ENCODE results near the gene NAB2. TPM values are rescaled to one million over a fixed set of nuclear protein-coding genes. Genes with fewer than 3 reads are reported as not detected.

NAB2 gene
- total and polyA plus RNA-seq, 2 experiments from 2014 or later = 21.6 to 107 TPM

DNA sequence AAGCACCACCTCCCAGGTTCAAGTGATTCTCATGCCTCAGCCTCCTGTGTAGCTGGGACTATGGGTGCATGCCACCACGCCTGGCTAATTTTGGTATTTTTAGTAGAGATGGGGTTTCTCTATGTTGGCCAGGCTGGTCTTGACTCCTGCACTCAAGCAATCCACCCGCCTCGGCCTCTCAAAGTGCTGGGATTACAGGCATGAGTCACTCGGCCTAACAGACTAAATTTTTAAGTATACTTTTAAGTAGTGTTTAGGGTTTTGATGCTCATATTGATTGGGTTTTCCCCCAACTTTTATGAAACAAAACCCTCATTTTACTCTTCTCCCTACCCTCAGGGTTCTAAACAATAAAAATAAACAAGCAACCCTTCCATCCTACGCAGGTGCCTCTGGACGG is 44.4 kb upstream of the NAB2 start:
- H3K79me2 ChIP-seq (ENCODE audit: insufficient read depth) = no peaks in the 10 kb centered on the region
- H3F3A ChIP-seq (ENCODE audit: insufficient read depth) = no peaks in the 10 kb centered on the region
- no peak overlapping the region for H3K4me2 ChIP-seq (ENCODE audit: unreplicated experiment)
- 79 to 83% methylated on average over 6 of the region's 6 CpGs for WGBS, 2 experiments (ENCODE audit: low coverage in 1 of 2, low lambda C conversion rate in 2 of 2, missing lambda C conversion rate in 2 of 2)
- H3K4me3 ChIP-seq = no peak overlapping the region
- TF ChIP-seq EZH2 (IDR thresholded peaks at IDR 0.05; ENCODE audit: insufficient read depth, poor library complexity, severe bottlenecking) (no peak), EZH2phosphoT487 (IDR thresholded peaks at IDR 0.05; ENCODE audit: insufficient read depth, low read depth) (no peak)
- peaks cover 36% of the 10 kb centered on the region for H3K27me3 ChIP-seq (replicated peaks; ENCODE audit: insufficient read depth)
- no peak overlapping the region for H3K27ac ChIP-seq
- no peaks in the 10 kb centered on the region for H4K20me1 ChIP-seq (ENCODE audit: insufficient read depth)
- H3K36me3 ChIP-seq (ENCODE audit: low read depth) = no peaks in the 10 kb centered on the region
- H3K9me3 ChIP-seq (ENCODE audit: low read depth) = no peaks in the 10 kb centered on the region
- no peak overlapping the region for H2AFZ ChIP-seq
- in situ Hi-C loops (cut with MboI) = no loop called here
- no peak overlapping the region for H3K9ac ChIP-seq
- H3K9me2 ChIP-seq (ENCODE audit: insufficient read depth) = no peaks in the 10 kb centered on the region
- DNase-seq = no peak
- H3K4me1 ChIP-seq (ENCODE audit: insufficient read depth) = 0 out of 2 replicates have a peak, but pooled peaks cover 7% of the 10 kb centered on the region

DNA sequence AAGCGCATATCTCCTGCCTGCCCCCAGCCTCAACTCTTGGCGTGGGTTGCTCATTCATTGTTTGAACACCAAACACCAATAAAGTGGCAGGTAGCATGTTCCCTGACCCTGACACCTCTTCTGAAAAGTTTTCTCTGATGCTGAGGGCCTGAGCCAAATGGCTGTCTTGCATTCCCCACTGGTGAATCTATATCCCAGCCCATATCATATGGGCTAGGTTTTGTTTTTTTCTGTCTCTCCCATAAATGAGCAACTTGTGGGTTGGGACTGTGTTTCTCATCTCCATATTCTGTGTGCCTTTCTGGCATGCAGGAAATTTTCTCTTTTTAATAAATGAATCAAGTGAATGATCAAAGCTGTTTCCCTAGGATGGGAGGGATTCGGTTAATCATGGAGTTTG is 44.0 kb upstream of the NAB2 start:
- DNase-seq = no peak
- H3K9me3 ChIP-seq (ENCODE audit: low read depth) = no peaks in the 10 kb centered on the region
- 0 out of 2 replicates have a peak, but pooled peaks cover 7% of the 10 kb centered on the region for H3K4me1 ChIP-seq (ENCODE audit: insufficient read depth)
- no peaks in the 10 kb centered on the region for H3K9me2 ChIP-seq (ENCODE audit: insufficient read depth)
- no peak overlapping the region for H3K9ac ChIP-seq
- in situ Hi-C loops (cut with MboI) = no loop called here
- WGBS, 2 experiments (ENCODE audit: low coverage in 1 of 2, low lambda C conversion rate in 2 of 2, missing lambda C conversion rate in 2 of 2) = 77 to 89% methylated on average over 3 of the region's 3 CpGs
- peaks cover 33% of the 10 kb centered on the region for H3K27me3 ChIP-seq (replicated peaks; ENCODE audit: insufficient read depth)
- H4K20me1 ChIP-seq (ENCODE audit: insufficient read depth) = no peaks in the 10 kb centered on the region
- H3K4me3 ChIP-seq = no peak overlapping the region
- no peaks in the 10 kb centered on the region for H3K79me2 ChIP-seq (ENCODE audit: insufficient read depth)
- H3K36me3 ChIP-seq (ENCODE audit: low read depth) = no peaks in the 10 kb centered on the region
- no peak overlapping the region for H2AFZ ChIP-seq
- no peak overlapping the region for H3K27ac ChIP-seq
- no peaks in the 10 kb centered on the region for H3F3A ChIP-seq (ENCODE audit: insufficient read depth)
- no peak overlapping the region for H3K4me2 ChIP-seq (ENCODE audit: unreplicated experiment)
- TF ChIP-seq EZH2phosphoT487 (IDR thresholded peaks at IDR 0.05; ENCODE audit: insufficient read depth, low read depth) (no peak), EZH2 (IDR thresholded peaks at IDR 0.05; ENCODE audit: insufficient read depth, poor library complexity, severe bottlenecking) (no peak)

DNA sequence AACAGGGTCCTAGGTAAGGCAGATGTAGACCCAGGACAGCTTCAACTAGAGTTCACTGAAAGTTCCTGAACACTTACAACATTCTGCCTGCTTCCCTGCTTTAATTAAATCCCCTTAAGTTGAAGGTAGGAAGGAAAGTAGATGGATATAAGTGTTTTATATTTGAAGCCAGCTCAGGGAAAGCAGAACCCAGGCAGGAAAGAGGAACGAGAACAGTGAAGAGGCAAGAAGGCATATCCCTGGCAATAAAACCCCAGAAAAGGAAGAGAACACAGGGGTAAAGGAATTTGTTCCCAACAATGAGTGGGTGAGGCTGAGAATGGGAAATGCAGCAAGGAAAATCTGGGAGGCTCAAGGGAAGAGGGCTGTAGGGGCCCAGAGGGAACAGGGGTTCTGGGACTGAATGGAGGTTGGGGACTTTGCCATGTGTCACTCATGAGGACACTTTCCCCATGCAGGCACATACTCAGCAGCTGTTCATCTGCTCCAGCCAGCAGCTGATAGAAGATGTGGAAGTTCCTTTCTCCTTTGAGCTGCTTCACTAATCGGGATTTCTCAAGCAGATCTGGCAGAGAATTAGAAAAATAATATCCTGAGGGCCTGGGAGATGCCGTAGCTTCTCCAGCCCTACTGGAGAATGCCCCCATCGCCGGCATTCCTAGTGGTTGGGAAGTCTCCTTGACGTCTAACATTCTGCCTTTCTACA is 42.7 kb upstream of the NAB2 start:
- Histone ChIP-seq H3K27ac (no peak overlapping the region), H3K4me1 (ENCODE audit: insufficient read depth) (0 out of 2 replicates have a peak, but pooled peaks cover 7% of the 10 kb centered on the region), H3K4me3 (no peak overlapping the region), H3K36me3 (ENCODE audit: low read depth) (no peaks in the 10 kb centered on the region), H3K79me2 (ENCODE audit: insufficient read depth) (no peaks in the 10 kb centered on the region), H3F3A (ENCODE audit: insufficient read depth) (no peaks in the 10 kb centered on the region), H4K20me1 (ENCODE audit: insufficient read depth) (no peaks in the 10 kb centered on the region), H2AFZ (no peak overlapping the region), H3K27me3 (replicated peaks; ENCODE audit: insufficient read depth) (peaks cover 20% of the 10 kb centered on the region), H3K4me2 (ENCODE audit: unreplicated experiment) (no peak overlapping the region), H3K9me2 (ENCODE audit: insufficient read depth) (no peaks in the 10 kb centered on the region), H3K9ac (no peak overlapping the region), H3K9me3 (ENCODE audit: low read depth) (no peaks in the 10 kb centered on the region)
- no peak for TF ChIP-seq EZH2 (IDR thresholded peaks at IDR 0.05; ENCODE audit: insufficient read depth, poor library complexity, severe bottlenecking)
- TF ChIP-seq EZH2phosphoT487 (IDR thresholded peaks at IDR 0.05; ENCODE audit: insufficient read depth, low read depth) = no peak
- in situ Hi-C loops (cut with MboI) = no loop called here
- DNase-seq = no peak
- 60 to 62% methylated on average over 6 of the region's 6 CpGs for WGBS, 2 experiments (ENCODE audit: low coverage in 1 of 2, low lambda C conversion rate in 2 of 2, missing lambda C conversion rate in 2 of 2)

DNA sequence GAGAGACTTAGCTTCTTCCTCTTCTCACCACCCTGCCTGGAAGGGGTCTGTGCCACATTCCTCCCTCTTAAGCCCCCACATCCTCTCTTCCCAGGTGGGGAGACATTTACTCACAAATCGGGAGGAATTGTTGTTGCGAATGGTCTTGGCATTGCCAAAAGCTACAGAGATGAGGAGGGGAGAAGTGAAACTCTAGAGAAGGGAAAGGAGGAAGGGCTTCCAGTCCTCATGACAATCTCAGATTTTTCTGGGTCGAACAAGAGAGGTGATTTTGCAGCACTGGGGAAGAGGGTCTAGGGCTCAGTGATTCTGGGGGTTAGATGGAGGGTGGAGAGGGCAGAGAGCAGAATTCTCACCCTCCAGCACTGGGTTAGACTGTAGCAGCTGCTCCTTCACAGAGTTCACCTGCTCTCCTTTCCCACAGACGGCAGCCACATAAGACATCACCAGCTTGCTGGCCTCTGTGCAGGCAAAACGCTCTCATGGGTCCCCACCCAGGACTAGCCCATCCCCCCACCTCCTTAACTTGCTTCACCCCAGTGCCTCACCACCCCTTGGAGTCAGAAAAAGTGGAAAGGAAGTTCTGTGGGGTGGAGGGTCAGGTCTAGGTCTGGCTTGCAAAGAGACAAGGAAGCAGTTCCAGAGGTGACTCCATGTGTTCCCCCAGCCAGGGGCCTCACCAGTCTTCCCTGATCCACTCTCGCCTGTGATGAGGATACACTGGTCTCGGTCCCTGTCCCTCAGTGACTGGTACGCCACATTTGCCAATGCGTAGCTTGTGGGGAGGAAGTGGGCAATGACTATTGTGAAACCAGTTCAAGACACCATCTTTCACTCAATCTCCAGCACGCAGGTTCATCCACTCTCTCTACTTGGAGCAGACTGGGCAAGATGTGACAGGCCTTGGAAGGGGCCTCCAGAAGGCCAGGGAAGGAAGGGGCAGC is 41.7 kb upstream of the NAB2 start:
- TF ChIP-seq EZH2 (IDR thresholded peaks at IDR 0.05; ENCODE audit: insufficient read depth, poor library complexity, severe bottlenecking) (no peak), EZH2phosphoT487 (IDR thresholded peaks at IDR 0.05; ENCODE audit: insufficient read depth, low read depth) (no peak)
- Histone ChIP-seq H3K27me3 (replicated peaks; ENCODE audit: insufficient read depth) (peaks cover 10% of the 10 kb centered on the region), H3F3A (ENCODE audit: insufficient read depth) (no peaks in the 10 kb centered on the region), H3K4me3 (no peak overlapping the region), H4K20me1 (ENCODE audit: insufficient read depth) (no peaks in the 10 kb centered on the region), H3K36me3 (ENCODE audit: low read depth) (no peaks in the 10 kb centered on the region), H3K27ac (no peak overlapping the region), H3K4me2 (ENCODE audit: unreplicated experiment) (no peak overlapping the region), H3K9ac (no peak overlapping the region), H3K4me1 (ENCODE audit: insufficient read depth) (0 out of 2 replicates have a peak, but pooled peaks cover 7% of the 10 kb centered on the region), H3K9me2 (ENCODE audit: insufficient read depth) (no peaks in the 10 kb centered on the region), H2AFZ (no peak overlapping the region), H3K9me3 (ENCODE audit: low read depth) (no peaks in the 10 kb centered on the region), H3K79me2 (ENCODE audit: insufficient read depth) (no peaks in the 10 kb centered on the region)
- in situ Hi-C loops (cut with MboI) = no loop called here
- WGBS, 2 experiments (ENCODE audit: low coverage in 1 of 2, low lambda C conversion rate in 2 of 2, missing lambda C conversion rate in 2 of 2) = 63 to 64% methylated on average over 8 to 10 of the region's 10 CpGs
- DNase-seq = no peak

Data from GM23248 (cell line).